Right lobe of liver (tissue), 6 donors: ENCODE measurements around the gene CALHM2. TPM values are rescaled to one million over a fixed set of nuclear protein-coding genes. Genes with fewer than 3 reads are reported as not detected.

Experiments used
- ATAC-seq, 4 donors: fragments of 200-7000 bp; cut with Tn5 transposase; one replicate each; pipeline ENCODE4 v1.9.1; 2020; ENCODE audit warnings: mild to moderate bottlenecking in 4 of 4, moderate library complexity in 4 of 4
- DNase-seq, 3 donors: peaks; one replicate each; pipeline ENCODE4 v3.0.0-alpha.2; 2020
- H3K27ac ChIP-seq, 3 donors: fragments of 200-600 bp; one replicate each; pipeline ENCODE4 v1.8.0; 2022
- H3K27me3 ChIP-seq, 2 donors: fragments of 200-600 bp; one replicate each; pipeline ENCODE4 v1.8.0; 2022
- H3K36me3 ChIP-seq, 4 donors: fragments of 200-600 bp; sonication (generic) in 1 of 4; one replicate each; pipeline versions ENCODE4 v1.5.1 to v1.8.0; 2017 to 2022; ENCODE audit warnings: control low read depth in 1 of 4
- H3K4me1 ChIP-seq, 4 donors: fragments of 200-600 bp; sonication (generic) in 1 of 4; one replicate each; pipeline versions ENCODE4 v1.5.1 to v1.8.0; 2017 to 2022; ENCODE audit warnings: control low read depth in 1 of 4
- H3K4me3 ChIP-seq, 3 donors: fragments of 200-600 bp; one replicate each; pipeline ENCODE4 v1.8.0; 2022
- H3K9me3 ChIP-seq, 4 donors: fragments of 200-600 bp; sonication (generic) in 1 of 4; one replicate each; pipeline versions ENCODE4 v1.5.1 to v1.8.0; 2017 to 2022; ENCODE audit warnings: control low read depth in 1 of 4
- CTCF ChIP-seq, 4 donors: fragments of 200-600 bp in 3 of 4; fragments of 450-650 bp in 1 of 4; IDR thresholded peaks; one replicate each; pipeline versions ENCODE4 v1.5.1 to v1.8.0; 2016 to 2022; ENCODE audit warnings: antibody characterized with exemption in 4 of 4, mild to moderate bottlenecking in 2 of 4
- POLR2A ChIP-seq: fragments of 450-650 bp; IDR thresholded peaks from one replicate; pipeline ENCODE4 v1.6.1; 2017; ENCODE audit warnings: antibody characterized with exemption, mild to moderate bottlenecking
- WGBS: methylation state at CpG from one replicate; pipeline ENCODE4 v1.1.6; 2018; ENCODE audit warnings: low coverage, low lambda C conversion rate; ENCODE audit not compliant: insufficient coverage; ENCODE audit errors: missing lambda C conversion rate; 5-methylcytosine and 5-hydroxymethylcytosine counted together
- intact Hi-C, 2 donors: fragments of 100-400 bp; cut with DNase I; formaldehyde crosslinking; loops; one replicate each; pipeline versions ENCODE4 v1.11.2 to v1.14.1; 2022
- total RNA-seq, 6 experiments: library from RNA; depleted of rRNA in 2 of 6; stranded (reverse); fragments of >200 nt in 2 of 6; fragmentation: NEBNext Ultra II Directional in 3 of 6; extraction: Animal tissue kit (Norgen Biotek cat#: 25700) in 3 of 6; gene quantifications; one replicate each; pipeline versions ENCODE4 v1.1.0 to v1.2.4, GENCODE V29; 2016 to 2023
- donor health status: DM: no; HTN: yes; CAD: no.
- donor health status: DM: no; HTN: no; CAD: no.
- donor health status: DM: no; HTN: no; CAD: no.
- donor health status: DM: no; HTN: yes; CAD: no.
- donor health status: DM: no; HTN: yes; CAD: no.

Gene CALHM2
- total RNA-seq, 6 experiments from 2014 or later, result 2.3 to 5.7 (median 3.7) TPM

DNA sequence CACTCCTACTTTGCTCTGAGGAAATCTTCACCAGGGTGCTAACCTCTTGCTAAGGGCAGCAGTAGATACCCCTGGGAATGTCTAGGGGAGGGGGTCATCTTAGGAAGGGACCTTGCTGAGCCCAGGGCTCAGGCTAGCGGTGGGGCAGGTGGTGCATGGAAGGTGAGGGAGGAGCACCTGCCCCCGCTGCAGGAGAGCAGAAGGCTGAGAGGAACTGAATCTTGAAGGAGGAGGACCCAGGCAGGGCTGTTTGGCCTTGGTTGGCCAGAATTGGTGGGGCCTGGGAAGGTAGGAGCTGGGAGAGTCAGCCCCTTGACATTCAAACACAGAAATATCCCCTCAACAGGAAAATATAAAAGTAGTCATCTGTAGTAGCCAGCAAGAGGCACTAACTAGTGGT lies 19.8 kb upstream of the CALHM2 start:
- Histone ChIP-seq H3K27me3 (no peaks in the 10 kb centered on the region), H3K27ac (no peak overlapping the region), H3K4me1 (no peaks in the 10 kb centered on the region), H3K36me3 (no peaks in the 10 kb centered on the region), H3K9me3 (no peaks in the 10 kb centered on the region), H3K4me3 (no peak overlapping the region)
- 100% methylated on average over 1 of the region's 2 CpGs for WGBS
- TF ChIP-seq POLR2A, result no peak
- no peak for TF ChIP-seq CTCF (IDR thresholded peaks at IDR 0.05)
- ATAC-seq, result no peak
- DNase-seq, result no peak
- intact Hi-C loops, result no loop called here

GRCh38 chr10:103470761-103471653 lies 18.8 kb upstream of the CALHM2 start:
- ATAC-seq (peak; percentile 63 to 72 (median 66)), DNase-seq (no peak)
- Histone ChIP-seq H3K27ac (no peak overlapping the region), H3K4me3 (no peak overlapping the region), H3K36me3 (no peaks in the 10 kb centered on the region), H3K9me3 (no peaks in the 10 kb centered on the region), H3K4me1 (no peaks in the 10 kb centered on the region), H3K27me3 (no peaks in the 10 kb centered on the region)
- TF ChIP-seq CTCF (IDR thresholded peaks at IDR 0.05), result no peak
- TF ChIP-seq POLR2A, result no peak
- intact Hi-C loops, result no loop called here
- WGBS, result 45% methylated on average over 12 of the region's 14 CpGs

GRCh38 chr10:103469201-103469600 lies 17.0 kb upstream of the CALHM2 start:
- DNase-seq (no peak), ATAC-seq (no peak)
- intact Hi-C loops, result no loop called here
- TF ChIP-seq POLR2A (no peak), CTCF (IDR thresholded peaks at IDR 0.05) (no peak)
- no peak overlapping the region for H3K27ac ChIP-seq
- no peaks in the 10 kb centered on the region for H3K4me1 ChIP-seq
- no peaks in the 10 kb centered on the region for H3K27me3 ChIP-seq
- no peak overlapping the region for H3K4me3 ChIP-seq
- 42% methylated on average over 4 of the region's 5 CpGs for WGBS
- H3K36me3 ChIP-seq, result no peaks in the 10 kb centered on the region
- no peaks in the 10 kb centered on the region for H3K9me3 ChIP-seq

GRCh38 chr10:103467406-103467805 lies 15.2 kb upstream of the CALHM2 start:
- no peaks in the 10 kb centered on the region for H3K36me3 ChIP-seq
- H3K4me3 ChIP-seq, result no peak overlapping the region
- H3K4me1 ChIP-seq, result no peaks in the 10 kb centered on the region
- no peaks in the 10 kb centered on the region for H3K9me3 ChIP-seq
- H3K27ac ChIP-seq, result no peak overlapping the region
- TF ChIP-seq POLR2A, result no peak
- TF ChIP-seq CTCF (IDR thresholded peaks at IDR 0.05), result no peak
- no peak for ATAC-seq
- H3K27me3 ChIP-seq, result no peaks in the 10 kb centered on the region
- 70% methylated on average over 6 of the region's 7 CpGs for WGBS
- DNase-seq, result no peak
- intact Hi-C loops, result no loop called here
